HepG2 (cell line): ENCODE measurements around the gene IKZF3. TPM values are rescaled to one million over a fixed set of nuclear protein-coding genes. Genes with fewer than 3 reads are reported as not detected.

ENCODE experiments used
- ARHGAP35 ChIP-seq: sonication (generic); formaldehyde crosslinking; IDR thresholded peaks from 2 replicates; pipeline ENCODE4 v1.9.0; 2022; ENCODE audit warnings: mild to moderate bottlenecking, inconsistent platforms, moderate library complexity, missing genetic modification reagents, borderline replicate concordance
- BRCA1 ChIP-seq: sonication (generic); formaldehyde crosslinking; IDR thresholded peaks from 2 replicates; pipeline ENCODE4 v1.4.0; 2020; ENCODE audit warnings: missing genetic modification reagents
- CBX1 ChIP-seq: IDR thresholded peaks from one replicate; pipeline ENCODE4 v1.6.1; 2016; ENCODE audit warnings: antibody characterized with exemption, low read depth
- HIVEP1 ChIP-seq: sonication (generic); formaldehyde crosslinking; IDR thresholded peaks from 2 replicates; pipeline ENCODE4 v1.4.0; 2020; ENCODE audit warnings: mild to moderate bottlenecking, missing genetic modification reagents
- HMGA1 ChIP-seq: sonication (generic); formaldehyde crosslinking; conservative IDR thresholded peaks from 2 replicates; pipeline ENCODE4 v1.4.0; 2020; ENCODE audit warnings: missing genetic modification reagents
- HNRNPK ChIP-seq: fragments of 200-400 bp; formaldehyde crosslinking; IDR thresholded peaks from 2 replicates; pipeline ENCODE4 v1.6.1; 2018; ENCODE audit warnings: low read length, low read depth, moderate library complexity, mild to moderate bottlenecking; ENCODE audit not compliant: poor library complexity, severe bottlenecking
- ZNF136 ChIP-seq: sonication (generic); formaldehyde crosslinking; IDR thresholded peaks from 2 replicates; pipeline ENCODE4 v1.8.1; 2022; ENCODE audit warnings: low read depth, mild to moderate bottlenecking, moderate library complexity, missing genetic modification reagents
- ZNF292 ChIP-seq: sonication (generic); formaldehyde crosslinking; IDR thresholded peaks from 2 replicates; pipeline ENCODE4 v1.8.1; 2022; ENCODE audit warnings: mild to moderate bottlenecking, low read depth, missing genetic modification reagents, borderline replicate concordance
- ZNF382 ChIP-seq: sonication (generic); formaldehyde crosslinking; IDR thresholded peaks from 2 replicates; pipeline ENCODE4 v1.5.0; 2020; ENCODE audit warnings: missing genetic modification reagents, mild to moderate bottlenecking, borderline replicate concordance
- ZNF501 ChIP-seq: sonication (generic); formaldehyde crosslinking; IDR thresholded peaks from 2 replicates; pipeline ENCODE4 v1.5.1; 2020; ENCODE audit warnings: mild to moderate bottlenecking, moderate library complexity, missing genetic modification reagents
- ZNF883 ChIP-seq: sonication (generic); formaldehyde crosslinking; IDR thresholded peaks from 2 replicates; pipeline ENCODE4 v1.5.1; 2020; ENCODE audit warnings: mild to moderate bottlenecking, missing genetic modification reagents; ENCODE audit errors: not compliant biosample characterization
- ZNF891 ChIP-seq: sonication (generic); formaldehyde crosslinking; IDR thresholded peaks from 2 replicates; pipeline ENCODE4 v1.5.0; 2020; ENCODE audit warnings: mild to moderate bottlenecking, missing genetic modification reagents
- polyA plus RNA-seq, 8 experiments: library from polyadenylated mRNA; depleted of rRNA in 3 of 8; stranded (reverse) in 7 of 8; unstranded in 1 of 8; fragments of >200 nt; fragmentation: Illumina TruSeq in 4 of 8; extraction: Trizol in 4 of 8; gene quantifications; 2 replicates each; pipeline versions ENCODE4 v1.2.1 to v1.2.3, GENCODE V29; 2011 to 2016; ENCODE audit warnings: low read depth in 4 of 8, missing spikeins in 1 of 8, mixed read lengths in 1 of 8; ENCODE audit not compliant: insufficient read depth in 1 of 8
- total RNA-seq, 5 experiments: library from RNA; depleted of rRNA; stranded (reverse); fragments of >200 nt; fragmentation: Illumina TruSeq; extraction: Trizol; gene quantifications; 2 replicates each; pipeline ENCODE4 v1.2.3, GENCODE V29; 2016; ENCODE audit warnings: low read depth in 1 of 5
- TF ChIP-seq, protein P1 (sequence below): sonication (generic); formaldehyde crosslinking; IDR thresholded peaks from 2 replicates; pipeline ENCODE4 v1.9.0; 2021; ENCODE audit warnings: missing genetic modification reagents, borderline replicate concordance
- TF ChIP-seq, protein P2 (sequence below): sonication (generic); formaldehyde crosslinking; IDR thresholded peaks from 2 replicates; pipeline ENCODE4 v1.4.0; 2020; ENCODE audit warnings: mild to moderate bottlenecking, missing genetic modification reagents, borderline replicate concordance
- TF ChIP-seq, protein P3 (sequence below): sonication (generic); formaldehyde crosslinking; IDR thresholded peaks from 2 replicates; pipeline ENCODE4 v1.4.0; 2020; ENCODE audit warnings: mild to moderate bottlenecking, missing genetic modification reagents
- TF ChIP-seq, protein P4 (sequence below): sonication (generic); formaldehyde crosslinking; IDR thresholded peaks from 2 replicates; pipeline ENCODE4 v1.8.0; 2022; ENCODE audit warnings: mild to moderate bottlenecking, missing genetic modification reagents, moderate library complexity

Gene IKZF3
- total and polyA plus RNA-seq, 2 of the 13 experiments (the other 11 are each of a cell fraction or from before 2014, with no cell fraction given): not detected

DNA sequence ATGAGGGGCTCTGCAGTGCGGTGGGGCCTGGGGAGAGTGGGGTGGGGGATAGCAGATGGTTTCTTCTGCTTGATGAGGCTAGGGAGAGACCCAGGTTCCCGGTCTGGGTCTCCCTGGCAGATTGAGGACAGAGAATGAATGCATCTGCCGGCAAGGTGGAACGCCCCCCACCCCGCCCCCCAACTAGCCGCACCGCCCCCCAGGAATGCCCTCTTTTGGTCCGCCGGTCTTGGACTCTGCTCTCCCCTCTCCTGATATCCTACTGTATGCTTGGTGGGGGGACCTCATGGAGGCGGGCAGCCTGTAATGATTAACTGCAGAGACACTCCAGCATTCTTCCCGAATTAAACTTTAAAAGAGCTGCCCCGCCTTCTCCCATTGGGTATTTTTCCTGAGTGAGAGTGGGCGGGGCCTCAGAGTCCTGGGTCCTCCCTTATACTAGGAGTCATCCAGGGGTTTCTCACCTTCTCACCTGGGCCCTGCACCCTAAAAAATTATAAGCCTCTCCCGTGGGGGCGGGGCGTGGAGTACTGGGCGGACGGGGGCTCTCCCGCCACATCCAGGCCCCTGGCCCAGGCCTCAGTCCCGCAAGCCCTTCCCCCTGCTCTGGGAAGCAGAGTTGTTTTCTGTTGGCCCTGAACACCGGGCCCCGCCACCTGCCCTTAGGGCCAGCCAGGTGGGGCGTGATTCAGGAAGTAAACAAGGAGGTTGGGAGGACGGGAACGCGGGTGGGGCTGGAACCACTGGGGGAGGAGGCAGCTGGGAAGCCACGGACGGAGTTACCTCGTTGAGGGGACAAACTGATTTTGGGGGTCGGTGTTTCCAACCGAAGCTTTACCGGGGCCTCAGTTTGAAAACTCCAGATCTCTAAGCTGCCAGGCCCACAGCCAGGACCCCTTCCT is 124.9 kb downstream of the IKZF3 start (continued):
- TF ChIP-seq, protein P1, sequence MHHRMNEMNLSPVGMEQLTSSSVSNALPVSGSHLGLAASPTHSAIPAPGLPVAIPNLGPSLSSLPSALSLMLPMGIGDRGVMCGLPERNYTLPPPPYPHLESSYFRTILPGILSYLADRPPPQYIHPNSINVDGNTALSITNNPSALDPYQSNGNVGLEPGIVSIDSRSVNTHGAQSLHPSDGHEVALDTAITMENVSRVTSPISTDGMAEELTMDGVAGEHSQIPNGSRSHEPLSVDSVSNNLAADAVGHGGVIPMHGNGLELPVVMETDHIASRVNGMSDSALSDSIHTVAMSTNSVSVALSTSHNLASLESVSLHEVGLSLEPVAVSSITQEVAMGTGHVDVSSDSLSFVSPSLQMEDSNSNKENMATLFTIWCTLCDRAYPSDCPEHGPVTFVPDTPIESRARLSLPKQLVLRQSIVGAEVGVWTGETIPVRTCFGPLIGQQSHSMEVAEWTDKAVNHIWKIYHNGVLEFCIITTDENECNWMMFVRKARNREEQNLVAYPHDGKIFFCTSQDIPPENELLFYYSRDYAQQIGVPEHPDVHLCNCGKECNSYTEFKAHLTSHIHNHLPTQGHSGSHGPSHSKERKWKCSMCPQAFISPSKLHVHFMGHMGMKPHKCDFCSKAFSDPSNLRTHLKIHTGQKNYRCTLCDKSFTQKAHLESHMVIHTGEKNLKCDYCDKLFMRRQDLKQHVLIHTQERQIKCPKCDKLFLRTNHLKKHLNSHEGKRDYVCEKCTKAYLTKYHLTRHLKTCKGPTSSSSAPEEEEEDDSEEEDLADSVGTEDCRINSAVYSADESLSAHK (CRISPR knock-in tag): 0 out of 2 replicates have a peak, but pooled peaks have one; percentile 59
- TF ChIP-seq ARHGAP35 (CRISPR knock-in tag) (peak; percentile 87; the same call in 1 of the 2 replicates), HNRNPK (no peak), BRCA1 (CRISPR knock-in tag) (no peak), HMGA1 (CRISPR knock-in tag) (no peak), ZNF501 (peak; percentile 74; the same call in 1 of the 2 replicates), ZNF883 (CRISPR knock-in tag) (peak; percentile 84), HIVEP1 (CRISPR knock-in tag) (peak; percentile 95), ZNF292 (CRISPR knock-in tag) (peak; percentile 45; the same call in 1 of the 2 replicates), CBX1 (no peak), ZNF136 (peak; percentile 97), ZNF891 (CRISPR knock-in tag) (no peak), ZNF382 (no peak)
- TF ChIP-seq, protein P2, sequence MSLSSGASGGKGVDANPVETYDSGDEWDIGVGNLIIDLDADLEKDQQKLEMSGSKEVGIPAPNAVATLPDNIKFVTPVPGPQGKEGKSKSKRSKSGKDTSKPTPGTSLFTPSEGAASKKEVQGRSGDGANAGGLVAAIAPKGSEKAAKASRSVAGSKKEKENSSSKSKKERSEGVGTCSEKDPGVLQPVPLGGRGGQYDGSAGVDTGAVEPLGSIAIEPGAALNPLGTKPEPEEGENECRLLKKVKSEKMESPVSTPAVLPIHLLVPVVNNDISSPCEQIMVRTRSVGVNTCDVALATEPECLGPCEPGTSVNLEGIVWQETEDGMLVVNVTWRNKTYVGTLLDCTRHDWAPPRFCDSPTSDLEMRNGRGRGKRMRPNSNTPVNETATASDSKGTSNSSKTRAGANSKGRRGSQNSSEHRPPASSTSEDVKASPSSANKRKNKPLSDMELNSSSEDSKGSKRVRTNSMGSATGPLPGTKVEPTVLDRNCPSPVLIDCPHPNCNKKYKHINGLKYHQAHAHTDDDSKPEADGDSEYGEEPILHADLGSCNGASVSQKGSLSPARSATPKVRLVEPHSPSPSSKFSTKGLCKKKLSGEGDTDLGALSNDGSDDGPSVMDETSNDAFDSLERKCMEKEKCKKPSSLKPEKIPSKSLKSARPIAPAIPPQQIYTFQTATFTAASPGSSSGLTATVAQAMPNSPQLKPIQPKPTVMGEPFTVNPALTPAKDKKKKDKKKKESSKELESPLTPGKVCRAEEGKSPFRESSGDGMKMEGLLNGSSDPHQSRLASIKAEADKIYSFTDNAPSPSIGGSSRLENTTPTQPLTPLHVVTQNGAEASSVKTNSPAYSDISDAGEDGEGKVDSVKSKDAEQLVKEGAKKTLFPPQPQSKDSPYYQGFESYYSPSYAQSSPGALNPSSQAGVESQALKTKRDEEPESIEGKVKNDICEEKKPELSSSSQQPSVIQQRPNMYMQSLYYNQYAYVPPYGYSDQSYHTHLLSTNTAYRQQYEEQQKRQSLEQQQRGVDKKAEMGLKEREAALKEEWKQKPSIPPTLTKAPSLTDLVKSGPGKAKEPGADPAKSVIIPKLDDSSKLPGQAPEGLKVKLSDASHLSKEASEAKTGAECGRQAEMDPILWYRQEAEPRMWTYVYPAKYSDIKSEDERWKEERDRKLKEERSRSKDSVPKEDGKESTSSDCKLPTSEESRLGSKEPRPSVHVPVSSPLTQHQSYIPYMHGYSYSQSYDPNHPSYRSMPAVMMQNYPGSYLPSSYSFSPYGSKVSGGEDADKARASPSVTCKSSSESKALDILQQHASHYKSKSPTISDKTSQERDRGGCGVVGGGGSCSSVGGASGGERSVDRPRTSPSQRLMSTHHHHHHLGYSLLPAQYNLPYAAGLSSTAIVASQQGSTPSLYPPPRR: peak; percentile 73; the same call in 1 of the 2 replicates
- TF ChIP-seq, protein P3, sequence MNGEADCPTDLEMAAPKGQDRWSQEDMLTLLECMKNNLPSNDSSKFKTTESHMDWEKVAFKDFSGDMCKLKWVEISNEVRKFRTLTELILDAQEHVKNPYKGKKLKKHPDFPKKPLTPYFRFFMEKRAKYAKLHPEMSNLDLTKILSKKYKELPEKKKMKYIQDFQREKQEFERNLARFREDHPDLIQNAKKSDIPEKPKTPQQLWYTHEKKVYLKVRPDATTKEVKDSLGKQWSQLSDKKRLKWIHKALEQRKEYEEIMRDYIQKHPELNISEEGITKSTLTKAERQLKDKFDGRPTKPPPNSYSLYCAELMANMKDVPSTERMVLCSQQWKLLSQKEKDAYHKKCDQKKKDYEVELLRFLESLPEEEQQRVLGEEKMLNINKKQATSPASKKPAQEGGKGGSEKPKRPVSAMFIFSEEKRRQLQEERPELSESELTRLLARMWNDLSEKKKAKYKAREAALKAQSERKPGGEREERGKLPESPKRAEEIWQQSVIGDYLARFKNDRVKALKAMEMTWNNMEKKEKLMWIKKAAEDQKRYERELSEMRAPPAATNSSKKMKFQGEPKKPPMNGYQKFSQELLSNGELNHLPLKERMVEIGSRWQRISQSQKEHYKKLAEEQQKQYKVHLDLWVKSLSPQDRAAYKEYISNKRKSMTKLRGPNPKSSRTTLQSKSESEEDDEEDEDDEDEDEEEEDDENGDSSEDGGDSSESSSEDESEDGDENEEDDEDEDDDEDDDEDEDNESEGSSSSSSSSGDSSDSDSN (CRISPR knock-in tag): peak; percentile 74
- TF ChIP-seq, protein P4, sequence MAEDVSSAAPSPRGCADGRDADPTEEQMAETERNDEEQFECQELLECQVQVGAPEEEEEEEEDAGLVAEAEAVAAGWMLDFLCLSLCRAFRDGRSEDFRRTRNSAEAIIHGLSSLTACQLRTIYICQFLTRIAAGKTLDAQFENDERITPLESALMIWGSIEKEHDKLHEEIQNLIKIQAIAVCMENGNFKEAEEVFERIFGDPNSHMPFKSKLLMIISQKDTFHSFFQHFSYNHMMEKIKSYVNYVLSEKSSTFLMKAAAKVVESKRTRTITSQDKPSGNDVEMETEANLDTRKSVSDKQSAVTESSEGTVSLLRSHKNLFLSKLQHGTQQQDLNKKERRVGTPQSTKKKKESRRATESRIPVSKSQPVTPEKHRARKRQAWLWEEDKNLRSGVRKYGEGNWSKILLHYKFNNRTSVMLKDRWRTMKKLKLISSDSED (CRISPR knock-in tag): no peak
